PC-9 (cell line): ENCODE results near the gene CNTNAP5. TPM values are rescaled to one million over a fixed set of nuclear protein-coding genes. Genes with fewer than 3 reads are reported as not detected.

Experiments used
- BruUV-seq: library from RNA; stranded (reverse); fragments of 400-500 nt; replicated peaks from 2 replicates; lab custom pipeline; 2021; lab: Mats Ljungman, UMichigan
- CTCF ChIA-PET: fragments of 300-600 bp; sonication (Branson Sonifier 250); formaldehyde crosslinking; loops from one replicate; lab custom pipeline; 2022; ENCODE audit warnings: antibody characterized with exemption; lab: Charles Lee
- POLR2A ChIA-PET: fragments of 300-600 bp; sonication (Branson Sonifier 250); formaldehyde crosslinking; loops from one replicate; lab custom pipeline; 2022; ENCODE audit warnings: antibody characterized with exemption; ENCODE audit not compliant: unreplicated experiment; lab: Charles Lee
- DNase-seq, 2 experiments: peaks; one replicate each; pipeline versions ENCODE4 v3.0.0 to v3.0.0-alpha.2; 2015 to 2022; ENCODE audit warnings: mixed read lengths in 1 of 2
- H2AFZ ChIP-seq: fragments of 200-600 bp; sonication (generic); 2 replicates; pipeline ENCODE4 v1.8.1; 2017; ENCODE audit warnings: antibody characterized with exemption
- H3F3A ChIP-seq: fragments of 200-600 bp; sonication (generic); 2 replicates; pipeline ENCODE4 v1.8.1; 2017; ENCODE audit warnings: antibody characterized with exemption, mild to moderate bottlenecking, low read depth; ENCODE audit not compliant: insufficient read depth
- H3K27ac ChIP-seq: fragments of 200-600 bp; sonication (generic); 2 replicates; pipeline ENCODE4 v1.6.1; 2016; ENCODE audit warnings: mixed run types
- H3K27me3 ChIP-seq: fragments of 200-600 bp; sonication (generic); 2 replicates; pipeline ENCODE4 v1.6.1; 2016; ENCODE audit warnings: low read depth, mixed run types; ENCODE audit not compliant: insufficient read depth
- H3K36me3 ChIP-seq: fragments of 200-600 bp; sonication (generic); 2 replicates; pipeline ENCODE4 v1.6.1; 2016; ENCODE audit warnings: low read depth, mixed run types
- H3K4me1 ChIP-seq: fragments of 200-600 bp; sonication (generic); replicated peaks from 2 replicates; pipeline ENCODE4 v1.6.1; 2016; ENCODE audit warnings: mixed run types; ENCODE audit not compliant: insufficient read depth
- H3K4me2 ChIP-seq: fragments of 200-600 bp; sonication (generic); 2 replicates; pipeline ENCODE4 v1.6.1; 2017; ENCODE audit warnings: mixed run types
- H3K4me3 ChIP-seq: fragments of 200-600 bp; sonication (generic); 2 replicates; pipeline ENCODE4 v1.6.1; 2016; ENCODE audit warnings: mixed run types
- H3K79me2 ChIP-seq: fragments of 200-600 bp; sonication (generic); 2 replicates; pipeline ENCODE4 v1.6.1; 2017; ENCODE audit warnings: low read depth, mixed run types
- H3K9me2 ChIP-seq: fragments of 200-600 bp; sonication (generic); 2 replicates; pipeline ENCODE4 v1.8.1; 2017; ENCODE audit warnings: mild to moderate bottlenecking; ENCODE audit not compliant: insufficient read depth
- H3K9me3 ChIP-seq: fragments of 200-600 bp; sonication (generic); 2 replicates; pipeline ENCODE4 v1.8.1; 2016; ENCODE audit warnings: low read depth; ENCODE audit not compliant: insufficient read depth
- H4K20me1 ChIP-seq: fragments of 200-600 bp; sonication (generic); 2 replicates; pipeline ENCODE4 v1.8.1; 2017; ENCODE audit not compliant: insufficient read depth
- CTCF ChIP-seq: fragments of 200-600 bp; sonication (generic); conservative IDR thresholded peaks from 2 replicates; pipeline ENCODE4 v1.6.1; 2017; ENCODE audit warnings: mixed run types, antibody characterized with exemption, mild to moderate bottlenecking, moderate library complexity
- EZH2 ChIP-seq: fragments of 200-600 bp; sonication (generic); IDR thresholded peaks from 2 replicates; pipeline ENCODE4 v1.8.0; 2017; ENCODE audit warnings: antibody characterized with exemption, low read depth
- intact Hi-C: fragments of 100-400 bp; cut with micrococcal nuclease; formaldehyde crosslinking; loops from one replicate; pipeline ENCODE4 v1.10.0; 2022; ENCODE audit not compliant: unreplicated experiment
- total RNA-seq: library from RNA; stranded (reverse); gene quantifications from 2 replicates; pipeline ENCODE4 v1.2.3, GENCODE V29; 2021

The CNTNAP5 gene
- total RNA-seq, 1 experiment from 2014 or later: not detected

DNA sequence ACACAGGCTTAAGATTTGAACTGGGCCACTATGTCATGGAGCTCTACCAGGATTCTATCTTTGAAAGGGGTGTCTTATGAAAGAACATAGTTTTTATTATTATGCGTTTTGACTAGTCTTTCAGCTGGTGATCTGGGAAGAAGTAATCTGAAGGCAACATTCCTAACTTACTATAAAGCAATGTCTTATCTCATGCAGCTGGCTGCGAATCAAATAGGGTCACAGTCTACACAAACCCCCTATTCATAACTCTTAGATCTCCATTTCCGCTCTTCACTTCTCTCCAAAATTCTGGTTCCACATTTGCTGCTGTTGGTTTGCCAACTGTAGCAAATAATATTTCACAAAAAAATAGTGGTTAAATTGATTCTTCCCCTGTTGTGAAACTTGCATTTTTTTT is 813.3 kb downstream of the CNTNAP5 start:
- Histone ChIP-seq H3K27me3 (no peaks in the 10 kb centered on the region), H4K20me1 (no peaks in the 10 kb centered on the region), H3K79me2 (no peaks in the 10 kb centered on the region), H3F3A (no peaks in the 10 kb centered on the region), H3K27ac (no peak overlapping the region), H3K9me2 (no peaks in the 10 kb centered on the region), H3K36me3 (no peaks in the 10 kb centered on the region), H3K4me2 (no peak overlapping the region), H3K4me1 (no peaks in the 10 kb centered on the region), H2AFZ (no peak overlapping the region), H3K9me3 (no peaks in the 10 kb centered on the region), H3K4me3 (no peak overlapping the region)
- ChIA-PET CTCF (no interaction called here), POLR2A (no interaction called here)
- BruUV-seq: no TSS peak
- intact Hi-C loops: no loop called here
- peak in 1 of 2 experiments; percentile 11 for DNase-seq
- no peak for TF ChIP-seq EZH2
- no peak for TF ChIP-seq CTCF

- no TSS peak for BruUV-seq
- TF ChIP-seq EZH2 (no peak), CTCF (no peak)
- DNase-seq: no peak
- H3K27ac ChIP-seq: no peak overlapping the region
- intact Hi-C loops: no loop called here
- H3K36me3 ChIP-seq: no peaks in the 10 kb centered on the region
- H3K9me3 ChIP-seq: no peaks in the 10 kb centered on the region
- H3K79me2 ChIP-seq: no peaks in the 10 kb centered on the region
- no peaks in the 10 kb centered on the region for H3K27me3 ChIP-seq
- no peaks in the 10 kb centered on the region for H3F3A ChIP-seq
- no peaks in the 10 kb centered on the region for H4K20me1 ChIP-seq
- no peaks in the 10 kb centered on the region for H3K4me1 ChIP-seq
- no peak overlapping the region for H2AFZ ChIP-seq
- no peak overlapping the region for H3K4me3 ChIP-seq
- no peak overlapping the region for H3K4me2 ChIP-seq
- ChIA-PET CTCF (no interaction called here), POLR2A (no interaction called here)
- no peaks in the 10 kb centered on the region for H3K9me2 ChIP-seq
Measured at GRCh38 chr2:124867247-124867646, 842.2 kb downstream of the CNTNAP5 start.

DNA sequence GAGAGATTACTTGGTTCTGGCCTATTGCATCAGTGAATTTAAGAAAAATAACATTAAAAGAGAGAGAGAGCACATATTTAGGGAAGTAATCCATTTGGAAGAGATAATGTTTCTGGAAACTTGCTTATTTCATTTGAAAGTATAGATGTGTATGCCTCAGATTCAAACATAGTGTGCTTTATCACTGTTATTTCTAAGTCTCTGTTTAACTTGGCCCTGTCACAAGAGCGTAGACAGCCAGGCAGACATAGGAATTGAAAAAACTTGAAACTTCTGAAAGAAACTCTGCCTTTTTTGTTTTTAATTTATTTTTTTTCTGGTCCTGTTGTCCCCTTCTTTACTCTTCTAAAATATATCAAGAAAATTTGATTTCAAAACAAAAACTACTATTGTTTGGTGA is 849.1 kb downstream of the CNTNAP5 start:
- DNase-seq: no peak
- ChIA-PET CTCF (no interaction called here), POLR2A (no interaction called here)
- TF ChIP-seq EZH2 (no peak), CTCF (no peak)
- Histone ChIP-seq H3K4me1 (no peaks in the 10 kb centered on the region), H3K27ac (no peak overlapping the region), H3K9me3 (no peaks in the 10 kb centered on the region), H2AFZ (no peak overlapping the region), H3F3A (no peaks in the 10 kb centered on the region), H3K4me3 (no peak overlapping the region), H3K27me3 (no peaks in the 10 kb centered on the region), H3K4me2 (no peak overlapping the region), H4K20me1 (no peaks in the 10 kb centered on the region), H3K36me3 (no peaks in the 10 kb centered on the region), H3K9me2 (no peaks in the 10 kb centered on the region), H3K79me2 (no peaks in the 10 kb centered on the region)
- no TSS peak for BruUV-seq
- intact Hi-C loops: no loop called here
